Ascending aorta (tissue), 2 donors: ENCODE measurements around the gene PTPN1. TPM values are rescaled to one million over a fixed set of nuclear protein-coding genes. Genes with fewer than 3 reads are reported as not detected.
"Not testable (repeated sequence)": the region's sequence is repeated elsewhere in the genome, so short reads cannot be mapped to it uniquely, and the experiment has no call there.

Experiments used
- DNase-seq, 2 donors: peaks; one replicate each; pipeline ENCODE4 v3.0.0-alpha.2; 2019; ENCODE audit warnings: low spot score in 2 of 2
- H3K27ac ChIP-seq, 2 donors: fragments of 200-600 bp; sonication (generic); one replicate each; pipeline ENCODE4 v1.5.1; 2016 to 2017; ENCODE audit warnings: mild to moderate bottlenecking in 1 of 2
- H3K27me3 ChIP-seq: fragments of 200-600 bp; sonication (generic); one replicate; pipeline ENCODE4 v1.5.1; 2017
- H3K36me3 ChIP-seq, 2 donors: fragments of 200-600 bp; sonication (generic); one replicate each; pipeline ENCODE4 v1.5.1; 2016
- H3K4me1 ChIP-seq, 2 donors: fragments of 200-600 bp; sonication (generic); one replicate each; pipeline ENCODE4 v1.5.1; 2016 to 2017; ENCODE audit warnings: mild to moderate bottlenecking in 1 of 2
- H3K4me3 ChIP-seq, 2 donors: fragments of 200-600 bp; sonication (generic); one replicate each; pipeline ENCODE4 v1.5.1; 2016 to 2017; ENCODE audit warnings: mild to moderate bottlenecking in 1 of 2
- H3K9me3 ChIP-seq, 2 donors: fragments of 200-600 bp; sonication (generic); one replicate each; pipeline ENCODE4 v1.5.1; 2016
- intact Hi-C: fragments of 100-400 bp; cut with DNase I; formaldehyde crosslinking; loops from one replicate; pipeline ENCODE4 v1.15.1; 2023
- total RNA-seq: library from RNA; depleted of rRNA; stranded (reverse); fragments of >200 nt; gene quantifications from one replicate; pipeline ENCODE4 v1.1.0, GENCODE V29; 2016
- TF ChIP-seq, protein P1 (sequence below), 3 experiments: fragments of 200-600 bp in 2 of 3; fragments of 450-650 bp in 1 of 3; sonication (generic) in 2 of 3; IDR thresholded peaks; one replicate each; pipeline ENCODE4 v1.5.1; 2016 to 2019; ENCODE audit warnings: antibody characterized with exemption in 3 of 3, mild to moderate bottlenecking in 1 of 3, moderate library complexity in 1 of 3

Gene PTPN1
- total RNA-seq, 1 donor from 2014 or later, result 30.2 TPM

DNA sequence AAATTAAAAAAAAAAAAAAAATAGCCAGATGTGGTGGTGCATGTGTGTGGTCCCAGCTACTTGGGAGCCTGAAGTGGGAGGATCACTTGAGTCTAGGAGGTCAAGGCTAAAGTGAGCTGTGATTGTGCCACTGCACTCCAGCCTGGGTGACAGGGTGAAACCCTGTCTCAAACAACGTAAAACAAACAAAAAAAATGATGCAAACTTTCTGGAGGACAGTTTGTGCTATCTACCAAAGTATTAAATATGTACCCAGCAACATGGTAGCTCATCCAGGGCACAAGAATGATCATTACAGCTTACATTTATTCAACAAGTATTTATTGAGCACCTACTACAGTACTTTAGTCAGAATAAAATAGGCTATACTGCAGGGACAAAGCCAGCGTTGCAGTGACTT lies 40.4 kb upstream of the PTPN1 start:
- Histone ChIP-seq H3K27me3 (no peaks in the 10 kb centered on the region), H3K4me1 (no peaks in the 10 kb centered on the region), H3K36me3 (no peaks in the 10 kb centered on the region), H3K4me3 (no peak overlapping the region), H3K27ac (no peak overlapping the region), H3K9me3 (no peaks in the 10 kb centered on the region)
- TF ChIP-seq, protein P1, sequence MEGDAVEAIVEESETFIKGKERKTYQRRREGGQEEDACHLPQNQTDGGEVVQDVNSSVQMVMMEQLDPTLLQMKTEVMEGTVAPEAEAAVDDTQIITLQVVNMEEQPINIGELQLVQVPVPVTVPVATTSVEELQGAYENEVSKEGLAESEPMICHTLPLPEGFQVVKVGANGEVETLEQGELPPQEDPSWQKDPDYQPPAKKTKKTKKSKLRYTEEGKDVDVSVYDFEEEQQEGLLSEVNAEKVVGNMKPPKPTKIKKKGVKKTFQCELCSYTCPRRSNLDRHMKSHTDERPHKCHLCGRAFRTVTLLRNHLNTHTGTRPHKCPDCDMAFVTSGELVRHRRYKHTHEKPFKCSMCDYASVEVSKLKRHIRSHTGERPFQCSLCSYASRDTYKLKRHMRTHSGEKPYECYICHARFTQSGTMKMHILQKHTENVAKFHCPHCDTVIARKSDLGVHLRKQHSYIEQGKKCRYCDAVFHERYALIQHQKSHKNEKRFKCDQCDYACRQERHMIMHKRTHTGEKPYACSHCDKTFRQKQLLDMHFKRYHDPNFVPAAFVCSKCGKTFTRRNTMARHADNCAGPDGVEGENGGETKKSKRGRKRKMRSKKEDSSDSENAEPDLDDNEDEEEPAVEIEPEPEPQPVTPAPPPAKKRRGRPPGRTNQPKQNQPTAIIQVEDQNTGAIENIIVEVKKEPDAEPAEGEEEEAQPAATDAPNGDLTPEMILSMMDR (IDR thresholded peaks at IDR 0.05), result no peak
- intact Hi-C loops, result no loop called here
- DNase-seq, result no peak

DNA sequence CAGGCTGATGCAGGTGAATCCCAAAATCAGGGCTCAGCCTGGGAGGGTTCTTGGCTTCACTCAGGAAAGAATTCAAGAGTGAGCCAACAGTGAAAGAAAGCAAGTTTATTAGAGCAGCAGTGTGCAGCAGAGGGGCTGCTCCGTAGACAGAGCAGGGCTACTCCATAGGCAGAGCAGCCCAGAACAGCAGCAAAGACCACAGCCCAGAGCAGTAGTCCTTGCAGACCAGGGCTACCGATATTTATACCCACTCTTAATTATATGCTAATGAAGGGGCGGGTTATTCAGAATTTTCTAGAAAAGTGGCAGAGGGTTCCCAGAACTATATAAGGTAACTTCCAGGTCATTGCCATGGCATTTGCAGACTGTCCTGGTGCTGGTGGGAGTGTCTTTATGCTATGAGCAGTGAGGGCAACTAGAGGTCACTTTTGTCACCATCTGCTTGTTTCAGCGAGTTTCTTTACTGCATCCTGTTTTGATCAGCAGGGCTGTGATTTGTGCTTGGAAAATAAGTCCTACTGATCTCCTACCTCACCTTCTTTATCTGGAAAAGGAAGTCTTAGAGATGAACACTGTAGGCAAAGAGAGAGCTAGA lies 39.8 kb upstream of the PTPN1 start:
- Histone ChIP-seq H3K4me1 (no peaks in the 10 kb centered on the region), H3K9me3 (no peaks in the 10 kb centered on the region), H3K4me3 (no peak overlapping the region), H3K27me3 (no peaks in the 10 kb centered on the region), H3K27ac (no peak overlapping the region), H3K36me3 (no peaks in the 10 kb centered on the region)
- DNase-seq, result no peak
- TF ChIP-seq, protein P1 (IDR thresholded peaks at IDR 0.05), result no peak
- intact Hi-C loops, result no loop called here

DNA sequence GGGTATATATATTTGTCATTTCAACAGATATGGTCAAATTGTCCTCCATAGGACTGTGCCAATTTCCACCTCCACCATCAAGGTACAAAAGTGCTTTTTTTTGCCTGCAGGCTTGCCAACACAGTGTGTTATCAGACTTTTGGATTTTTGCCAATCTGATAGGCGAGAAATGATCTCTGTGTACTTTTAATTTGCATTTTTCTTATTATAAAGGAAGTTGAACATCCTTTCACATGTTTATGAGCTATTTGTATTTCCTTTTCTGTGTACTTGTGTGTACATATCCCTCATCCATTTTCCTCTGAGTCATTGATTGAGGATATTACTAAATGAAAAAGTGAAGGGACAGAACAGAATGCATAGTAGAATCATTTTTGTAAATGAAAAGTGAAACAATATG lies 39.0 kb upstream of the PTPN1 start:
- intact Hi-C loops, result no loop called here
- H3K27me3 ChIP-seq, result no peaks in the 10 kb centered on the region
- H3K36me3 ChIP-seq, result no peaks in the 10 kb centered on the region
- H3K4me3 ChIP-seq, result no peak overlapping the region
- no peaks in the 10 kb centered on the region for H3K4me1 ChIP-seq
- TF ChIP-seq, protein P1 (IDR thresholded peaks at IDR 0.05), result no peak
- no peak for DNase-seq
- H3K9me3 ChIP-seq, result no peaks in the 10 kb centered on the region
- H3K27ac ChIP-seq, result no peak overlapping the region

DNA sequence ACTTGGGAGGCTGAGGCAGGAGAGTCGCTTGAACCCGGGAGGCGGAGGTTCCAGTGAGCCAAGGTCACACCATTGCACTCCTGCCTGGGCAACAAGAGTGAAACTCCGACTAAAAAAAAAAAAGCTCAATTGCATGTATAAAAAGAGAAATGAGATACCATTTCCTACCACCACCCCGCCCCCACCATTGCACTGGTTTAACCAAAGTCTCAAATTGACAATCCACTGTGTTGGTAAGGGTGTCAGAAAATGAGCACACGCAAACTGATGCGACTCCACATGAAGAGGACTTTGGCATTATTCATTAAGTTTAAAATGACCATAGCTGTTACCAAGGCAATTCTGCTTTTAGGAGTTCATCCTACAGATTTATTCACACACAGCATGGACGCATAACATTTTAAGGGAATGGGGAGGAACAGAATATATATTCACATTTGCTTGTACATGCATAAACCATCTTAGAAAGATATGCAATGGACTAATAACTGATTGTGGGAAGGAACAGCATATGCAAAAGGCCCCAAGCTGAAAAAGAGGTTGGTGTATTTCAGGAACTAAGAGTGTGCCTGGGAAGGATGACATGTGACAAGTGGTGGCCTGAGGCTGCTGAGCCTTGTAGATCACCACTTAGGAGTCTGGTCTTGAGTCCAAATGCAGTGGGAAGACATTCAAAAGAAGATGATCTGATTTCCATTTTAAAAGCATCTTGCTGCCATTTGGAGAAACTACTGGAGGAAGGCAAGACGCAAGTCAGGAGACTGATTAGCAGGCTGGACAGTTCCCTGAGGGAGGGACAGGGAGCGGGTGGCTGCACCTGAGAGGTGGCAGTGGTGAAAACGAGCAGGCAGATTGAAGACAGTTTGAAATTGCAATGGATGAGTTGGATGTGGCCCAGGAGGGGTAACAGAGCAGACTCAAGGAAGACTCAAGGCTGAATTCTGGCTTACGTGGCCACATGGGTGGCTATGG lies 37.2 kb upstream of the PTPN1 start:
- H3K36me3 ChIP-seq, result no peaks in the 10 kb centered on the region
- H3K9me3 ChIP-seq, result no peaks in the 10 kb centered on the region
- no peak overlapping the region for H3K27ac ChIP-seq
- TF ChIP-seq, protein P1 (IDR thresholded peaks at IDR 0.05), result no peak
- DNase-seq, result no peak
- H3K27me3 ChIP-seq, result no peaks in the 10 kb centered on the region
- no peaks in the 10 kb centered on the region for H3K4me1 ChIP-seq
- H3K4me3 ChIP-seq, result no peak overlapping the region
- intact Hi-C loops, result no loop called here

DNA sequence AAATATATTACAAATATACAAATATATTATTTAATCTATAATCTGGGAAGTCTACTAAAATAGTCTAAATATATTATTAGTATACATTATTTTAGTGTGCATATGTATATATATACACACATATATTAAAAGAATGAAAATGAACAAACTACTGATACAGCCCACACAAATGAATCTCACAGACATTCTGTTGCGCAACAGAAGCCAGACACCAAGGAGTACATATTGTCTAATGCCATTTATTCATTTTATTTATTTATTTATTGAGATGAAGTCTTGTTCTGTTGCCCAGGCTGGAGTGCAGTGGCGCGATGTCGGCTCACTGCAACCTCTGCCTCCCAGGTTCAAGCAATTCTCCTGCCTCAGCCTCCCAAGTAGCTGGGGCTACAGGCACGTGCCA lies 35.8 kb upstream of the PTPN1 start:
- H3K9me3 ChIP-seq, H3K27ac ChIP-seq, H3K36me3 ChIP-seq, DNase-seq, H3K4me3 ChIP-seq, intact Hi-C loops, H3K27me3 ChIP-seq, H3K4me1 ChIP-seq: not testable (repeated sequence)

DNA sequence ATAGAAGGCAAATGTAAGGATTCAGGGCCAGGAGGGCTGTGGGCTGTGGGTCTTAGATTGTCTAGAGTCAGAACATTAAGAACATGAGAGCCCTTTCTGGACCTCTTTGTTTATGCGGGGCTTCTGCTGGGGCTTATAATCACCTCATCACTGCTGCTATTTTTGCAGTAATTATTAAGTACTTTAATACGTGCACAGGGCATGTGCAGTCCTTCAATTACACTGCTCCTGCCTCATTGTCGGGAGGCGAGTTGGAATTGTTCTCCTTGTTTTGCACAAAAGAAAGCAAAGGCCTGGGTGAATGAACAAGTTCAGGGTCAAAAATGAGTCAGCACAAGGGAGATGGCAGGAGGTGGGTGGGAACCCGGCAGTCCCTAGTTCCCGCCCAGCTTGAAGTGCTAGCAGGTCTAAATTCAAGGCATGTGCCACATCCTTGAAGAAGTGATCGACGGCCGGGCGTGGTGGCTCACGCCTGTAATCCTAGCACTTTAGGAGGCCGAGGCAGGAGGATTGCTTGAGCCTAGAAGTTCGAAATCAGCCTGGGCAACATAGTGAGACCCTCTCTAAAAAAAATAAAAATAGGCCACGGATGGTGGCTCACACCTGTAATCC lies 34.4 kb upstream of the PTPN1 start:
- H3K27ac ChIP-seq, result no peak overlapping the region
- no peaks in the 10 kb centered on the region for H3K9me3 ChIP-seq
- TF ChIP-seq, protein P1 (IDR thresholded peaks at IDR 0.05), result no peak
- no peaks in the 10 kb centered on the region for H3K36me3 ChIP-seq
- intact Hi-C loops, result no loop called here
- H3K27me3 ChIP-seq, result no peaks in the 10 kb centered on the region
- DNase-seq, result no peak
- no peak overlapping the region for H3K4me3 ChIP-seq
- no peaks in the 10 kb centered on the region for H3K4me1 ChIP-seq
